GM18502 (cell line): ENCODE data around the gene HLA-DQB1.
"Not testable (repeated sequence)": the region's sequence is repeated elsewhere in the genome, so short reads cannot be mapped to it uniquely, and the experiment has no call there.

Source experiments
- ATAC-seq: cut with Tn5 transposase; IDR thresholded peaks from one replicate; pipeline ENCODE4 v1.9.1; 2021; ENCODE audit warnings: mild to moderate bottlenecking; ENCODE audit not compliant: unreplicated experiment, poor library complexity

Gene HLA-DQB1

DNA sequence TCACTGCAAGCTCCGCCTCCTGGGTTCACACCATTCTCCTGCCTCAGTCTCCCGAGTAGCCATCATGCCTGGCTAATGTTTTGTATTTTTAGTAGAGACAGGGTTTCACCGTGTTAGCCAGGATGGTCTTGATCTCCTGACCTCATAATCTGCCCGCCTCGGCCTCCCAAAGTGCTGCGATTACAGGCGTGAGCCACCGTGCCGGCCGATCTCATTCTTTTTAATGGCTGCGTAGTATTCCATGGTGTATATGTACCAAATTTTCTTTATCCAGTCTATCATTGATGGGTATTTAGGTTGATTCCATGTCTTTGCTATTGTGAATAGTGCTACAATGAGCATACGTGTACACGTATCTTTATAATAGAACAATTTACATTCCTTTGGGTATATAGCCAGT, 36.7 kb downstream of the HLA-DQB1 start:
- not testable (repeated sequence) for ATAC-seq

DNA sequence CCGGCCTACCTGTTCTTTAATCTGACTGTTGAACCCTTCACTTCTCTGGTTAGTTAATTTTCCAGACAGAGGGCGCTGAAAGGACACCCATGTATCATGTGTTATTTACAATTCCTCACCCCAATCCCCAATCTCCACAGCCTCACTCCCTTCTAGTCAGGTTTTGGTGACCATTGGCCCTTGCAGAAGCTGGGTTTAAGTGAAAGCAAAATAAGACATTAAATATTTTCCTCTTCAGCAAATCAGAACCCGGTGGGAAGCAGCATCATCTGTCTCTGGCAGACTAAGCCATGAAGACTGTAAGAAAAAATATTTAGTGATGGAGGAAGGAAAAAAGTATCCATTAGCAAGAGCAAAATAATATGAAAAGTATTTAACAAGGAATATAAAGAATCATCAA, 38.6 kb downstream of the HLA-DQB1 start:
- no peak for ATAC-seq

GRCh38 chr6:32627249-32627648, 39.2 kb downstream of the HLA-DQB1 start:
- ATAC-seq: no peak

- no peak for ATAC-seq
Measured at GRCh38 chr6:32625137-32625536, 41.3 kb downstream of the HLA-DQB1 start.

DNA sequence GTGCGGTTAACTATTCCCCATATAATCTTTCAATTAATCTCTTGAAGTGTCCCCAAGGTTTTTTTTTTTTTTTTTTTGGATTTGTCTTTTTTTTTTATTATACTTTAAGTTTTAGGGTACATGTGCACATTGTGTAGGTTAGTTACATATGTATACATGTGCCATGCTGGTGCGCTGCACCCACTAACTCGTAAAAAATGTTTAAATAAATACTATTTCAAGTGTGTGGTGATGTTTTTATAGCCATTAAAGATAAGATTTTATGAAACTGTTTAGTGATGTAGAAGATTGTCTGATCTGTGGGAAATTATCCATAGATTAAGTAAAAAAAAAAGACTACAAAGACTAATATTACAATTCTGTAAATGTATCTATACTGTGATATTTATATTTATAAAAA, 41.9 kb downstream of the HLA-DQB1 start:
- no peak for ATAC-seq

DNA sequence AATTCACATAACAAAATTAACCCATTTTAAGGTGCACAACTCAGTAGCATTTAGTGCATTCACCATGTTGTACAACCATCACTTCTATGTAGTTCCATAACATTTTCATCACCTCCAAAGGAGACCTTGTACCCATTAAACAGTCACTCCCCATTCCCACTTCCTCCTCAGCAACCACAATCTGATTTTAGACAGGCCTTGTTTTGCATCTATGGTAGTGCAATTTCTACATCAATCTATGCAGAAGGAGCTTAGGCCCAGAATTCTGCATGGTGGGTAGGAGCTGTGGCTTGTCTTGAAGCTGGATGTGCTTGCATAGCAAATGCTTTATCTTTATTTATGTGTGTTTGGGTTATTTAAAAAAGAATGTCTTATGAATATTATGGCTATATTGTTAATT, 42.8 kb downstream of the HLA-DQB1 start:
- no peak for ATAC-seq

DNA sequence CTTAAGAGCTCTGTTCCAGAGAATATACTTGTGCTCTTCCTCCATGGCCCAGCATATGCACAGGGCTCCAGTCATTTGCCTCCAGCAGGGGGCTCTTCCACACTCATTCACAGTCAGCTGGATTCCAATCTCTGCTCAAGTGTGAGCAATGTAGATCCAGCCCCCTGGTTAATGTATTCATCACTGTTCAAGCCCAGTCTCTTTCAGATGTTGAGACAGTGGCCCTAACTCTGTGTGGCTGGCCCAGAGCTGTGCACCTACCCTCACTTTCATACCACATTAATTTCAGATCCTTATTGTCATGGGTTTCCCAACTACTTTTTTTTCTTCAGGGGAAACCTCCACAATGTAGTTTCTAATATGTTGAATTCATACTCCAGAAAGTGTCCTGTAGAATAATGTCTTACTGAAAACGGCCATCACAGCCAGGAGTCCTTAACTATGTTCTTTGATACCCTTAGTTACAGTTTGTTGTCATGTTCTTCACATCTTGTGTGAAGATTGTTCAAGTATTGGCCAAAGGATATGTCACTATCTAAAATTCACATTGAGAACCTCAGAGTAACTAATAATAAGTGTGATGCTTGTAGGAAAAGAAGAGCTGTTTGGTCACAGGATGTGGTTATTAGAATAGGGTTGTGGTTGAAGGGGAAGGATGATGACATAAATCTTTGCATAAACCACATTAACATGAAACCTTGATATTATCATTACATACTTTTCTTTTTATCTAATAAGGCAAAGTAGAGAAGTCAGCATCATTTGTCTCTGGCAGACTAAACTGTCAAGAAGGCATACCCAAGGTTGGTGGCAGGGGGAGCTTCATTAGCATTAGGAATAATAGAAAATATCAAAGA, 43.7 kb downstream of the HLA-DQB1 start:
- peak; percentile 69 for ATAC-seq

DNA sequence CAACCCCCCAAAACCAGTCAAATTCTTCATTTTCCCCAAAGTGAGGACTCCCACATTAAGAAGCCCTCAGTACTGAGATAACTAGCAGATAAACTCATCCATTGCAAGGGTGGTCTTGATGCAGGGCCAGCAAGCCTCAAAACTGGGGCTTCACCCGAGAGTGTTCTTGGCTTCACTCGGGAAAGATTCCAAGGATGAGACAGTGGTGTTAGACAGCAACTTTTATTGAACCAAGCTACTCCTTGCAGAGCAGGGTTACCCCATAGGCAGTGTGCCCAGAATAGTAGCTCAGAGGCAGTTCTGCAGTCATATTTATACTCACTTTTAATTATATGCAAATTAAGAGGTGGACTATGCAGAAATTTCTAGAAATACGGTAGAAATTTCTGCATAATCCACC, 45.1 kb downstream of the HLA-DQB1 start:
- no peak for ATAC-seq

DNA sequence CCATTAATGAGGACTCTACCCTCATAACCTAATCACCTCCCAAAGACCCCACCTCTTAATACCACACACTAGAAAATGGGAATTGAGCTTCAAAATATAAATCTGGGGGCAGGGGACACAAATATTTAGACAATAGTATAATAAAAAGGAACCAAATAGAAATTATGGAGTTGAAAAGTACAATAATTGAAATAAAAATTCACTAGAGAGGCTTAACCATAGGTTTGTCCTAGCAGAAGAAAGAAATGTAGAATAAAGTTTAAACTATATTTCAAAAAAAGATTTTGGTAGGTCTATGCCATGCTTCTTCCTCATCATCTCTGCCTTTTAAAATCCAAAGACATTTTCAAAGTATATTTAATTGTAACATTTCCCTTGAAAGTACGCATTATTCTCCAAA, 48.7 kb downstream of the HLA-DQB1 start:
- no peak for ATAC-seq

DNA sequence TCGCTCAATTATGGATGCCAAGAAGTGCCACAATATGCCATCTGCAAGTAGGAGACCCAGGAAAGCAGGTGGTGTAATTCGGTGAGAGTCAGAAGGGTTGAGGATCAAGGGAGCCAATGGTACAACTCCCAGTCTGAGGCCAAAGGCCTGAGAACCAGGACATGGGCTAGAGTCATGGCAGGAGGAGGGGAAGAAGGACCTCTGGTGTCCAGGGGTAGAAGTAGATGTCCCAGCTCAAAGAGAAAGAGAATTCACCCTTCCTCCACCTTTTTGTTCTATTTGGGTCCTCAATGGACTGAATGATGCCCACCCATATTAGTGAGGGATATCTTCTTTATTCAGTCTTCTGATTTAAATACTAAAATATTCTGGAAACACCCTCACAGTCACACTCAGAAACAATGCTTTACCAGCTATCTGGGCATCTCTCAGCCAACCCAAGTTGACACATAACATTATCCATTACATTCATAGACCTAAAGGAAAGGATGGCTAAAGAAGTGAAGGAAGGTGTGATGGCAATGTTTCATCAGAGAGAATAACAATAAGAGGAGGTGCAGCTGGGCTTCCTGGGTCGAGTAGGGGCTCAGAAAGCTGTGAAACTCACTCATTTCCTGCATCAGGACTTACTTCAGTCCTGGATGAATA, 50.4 kb downstream of the HLA-DQB1 start:
- ATAC-seq: no peak

DNA sequence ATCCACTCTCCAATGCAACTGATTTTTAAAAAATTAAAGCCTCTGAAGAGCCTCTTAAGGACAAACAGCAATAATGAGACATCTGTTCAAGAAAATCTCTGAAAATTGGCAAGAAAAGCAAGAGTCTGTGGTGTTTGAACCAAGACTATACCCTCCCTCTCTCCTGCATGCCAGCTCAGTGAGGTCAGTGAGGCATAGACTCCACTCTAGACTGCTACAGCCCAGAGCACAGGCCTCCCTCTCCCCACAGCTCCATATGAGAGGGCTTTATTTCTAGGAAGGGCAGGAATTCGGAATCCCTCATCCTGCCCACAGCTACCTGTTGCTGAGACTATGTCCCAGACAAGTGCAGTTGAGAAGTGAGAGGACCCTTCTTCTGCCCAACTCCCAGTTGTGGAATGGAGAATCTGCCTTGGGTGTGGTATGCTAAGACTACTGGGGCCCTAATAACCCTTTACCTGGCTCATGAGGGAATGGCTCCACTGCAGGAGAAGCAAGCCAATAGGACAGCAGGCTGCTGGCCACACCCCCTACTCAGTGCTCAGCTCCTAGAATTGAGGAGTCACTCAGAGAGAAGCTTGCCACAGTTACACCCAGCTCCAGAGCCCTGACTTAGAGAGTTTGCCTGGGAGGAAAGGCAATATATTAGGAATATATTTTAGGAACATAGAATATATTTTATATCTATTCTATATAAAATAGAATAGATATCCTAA, 51.9 kb downstream of the HLA-DQB1 start:
- no peak for ATAC-seq

GRCh38 chr6:32613475-32613874, 53.0 kb downstream of the HLA-DQB1 start:
- no peak for ATAC-seq

- ATAC-seq: no peak
Measured at GRCh38 chr6:32610682-32611296, 55.7 kb downstream of the HLA-DQB1 start.

DNA sequence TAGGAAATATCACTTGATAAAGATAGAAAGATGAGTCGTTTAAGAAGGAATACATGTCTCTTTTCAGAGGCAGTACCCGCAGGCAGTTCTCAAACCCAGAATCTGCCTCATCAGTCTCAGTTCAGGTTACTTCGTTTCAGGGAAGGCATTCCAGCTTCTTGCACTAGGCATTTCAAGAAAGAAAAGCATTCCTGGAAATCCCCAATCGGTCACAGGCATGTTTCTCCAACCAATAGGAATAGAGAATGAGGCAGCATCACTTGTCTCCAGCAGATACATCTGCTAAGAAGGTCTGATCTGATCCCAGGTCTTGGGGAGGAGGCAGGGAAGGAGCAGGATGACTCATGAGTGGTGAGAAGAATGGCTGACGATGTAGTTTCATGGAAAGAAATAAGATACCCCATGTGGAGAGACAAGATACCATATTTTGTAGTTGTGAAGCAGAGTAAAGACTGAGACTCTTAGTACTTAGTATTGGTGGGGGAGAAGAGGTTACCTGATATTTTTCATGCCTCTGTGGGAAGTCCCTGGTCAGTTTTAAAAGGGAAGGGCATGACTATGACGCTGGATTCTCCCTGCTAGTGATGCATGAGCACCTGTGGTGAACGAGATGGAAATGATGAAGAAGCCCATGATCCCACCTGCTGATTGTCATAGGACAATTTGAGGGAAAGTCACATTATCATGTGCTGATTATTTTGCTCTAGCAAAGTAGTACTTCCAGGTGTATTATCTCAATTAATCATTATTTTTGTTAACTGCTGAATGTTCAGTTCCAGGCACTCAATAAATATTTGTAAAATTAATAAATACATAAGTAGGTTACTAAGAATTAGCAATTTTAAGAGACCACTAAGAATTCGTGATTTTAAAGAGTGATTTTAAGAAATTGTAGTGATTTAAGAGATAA, 56.5 kb downstream of the HLA-DQB1 start:
- peak; percentile 92 for ATAC-seq
